A673 (cell line): Measurements from ENCODE around the gene SEMA6D. TPM values are rescaled to one million over a fixed set of nuclear protein-coding genes. Genes with fewer than 3 reads are reported as not detected.

ENCODE experiments used
- BruUV-seq: library from RNA; stranded (reverse); fragments of 400-500 nt; replicated peaks from 2 replicates; lab custom pipeline; 2021; lab: Mats Ljungman, UMichigan
- CTCF ChIA-PET: fragments of 300-600 bp; sonication (Branson Sonifier 250); formaldehyde crosslinking; loops from one replicate; lab custom pipeline; 2022; ENCODE audit warnings: antibody characterized with exemption; lab: Charles Lee
- POLR2A ChIA-PET: fragments of 300-600 bp; sonication (Branson Sonifier 250); formaldehyde crosslinking; loops from one replicate; lab custom pipeline; 2022; ENCODE audit warnings: antibody characterized with exemption; ENCODE audit not compliant: low non-redundant PET; lab: Charles Lee
- DNase-seq: peaks from one replicate; pipeline ENCODE4 v3.0.0-alpha.2; 2015; ENCODE audit warnings: low spot score
- H3K27ac ChIP-seq: fragments of 200-600 bp; sonication (generic); 2 replicates; pipeline ENCODE4 v1.5.1; 2016; ENCODE audit warnings: mixed run types, low read depth, mild to moderate bottlenecking, mixed read lengths, antibody characterized with exemption, low read length; ENCODE audit not compliant: poor library complexity, severe bottlenecking
- H3K27me3 ChIP-seq: fragments of 200-600 bp; sonication (generic); replicated peaks from 2 replicates; pipeline ENCODE4 v1.6.1; 2017; ENCODE audit warnings: mixed run types, low read depth, mild to moderate bottlenecking, mixed read lengths, antibody characterized with exemption, low read length; ENCODE audit not compliant: insufficient read depth, poor library complexity
- H3K36me3 ChIP-seq: fragments of 200-600 bp; sonication (generic); 2 replicates; pipeline ENCODE4 v1.6.1; 2016; ENCODE audit warnings: mixed run types, mild to moderate bottlenecking, mixed read lengths, antibody characterized with exemption, low read length; ENCODE audit not compliant: insufficient read depth, poor library complexity, severe bottlenecking
- H3K4me1 ChIP-seq: fragments of 200-600 bp; sonication (generic); 2 replicates; pipeline ENCODE4 v1.6.1; 2017; ENCODE audit warnings: mixed run types, mild to moderate bottlenecking, mixed read lengths, antibody characterized with exemption, low read length; ENCODE audit not compliant: insufficient read depth, poor library complexity, severe bottlenecking
- H3K4me3 ChIP-seq: fragments of 200-600 bp; sonication (generic); 2 replicates; pipeline ENCODE4 v1.5.1; 2016; ENCODE audit warnings: low read depth, mixed run types, mild to moderate bottlenecking, mixed read lengths, low read length; ENCODE audit not compliant: poor library complexity, severe bottlenecking
- H3K9me3 ChIP-seq: fragments of 200-600 bp; sonication (generic); 2 replicates; pipeline ENCODE4 v1.6.1; 2016; ENCODE audit warnings: mixed run types, low read depth, mild to moderate bottlenecking, mixed read lengths, antibody characterized with exemption, low read length; ENCODE audit not compliant: poor library complexity, severe bottlenecking
- CTCF ChIP-seq: fragments of 300-800, 200-600 bp; sonication (generic); conservative IDR thresholded peaks from 2 replicates; pipeline ENCODE4 v1.5.1; 2017; ENCODE audit warnings: low read depth, mild to moderate bottlenecking, antibody characterized with exemption, low read length, moderate library complexity, mixed read lengths
- EZH2 ChIP-seq: fragments of 200-600 bp; sonication (generic); IDR thresholded peaks from 2 replicates; pipeline ENCODE4 v1.6.1; 2017; ENCODE audit warnings: borderline replicate concordance, low read depth, mild to moderate bottlenecking, mixed read lengths, antibody characterized with exemption, low read length; ENCODE audit not compliant: poor library complexity, severe bottlenecking
- intact Hi-C: fragments of 100-400 bp; cut with micrococcal nuclease; formaldehyde crosslinking; loops from one replicate; pipeline ENCODE4 v1.10.0; 2022; ENCODE audit not compliant: unreplicated experiment
- total RNA-seq: library from RNA; stranded (reverse); gene quantifications from 2 replicates; pipeline ENCODE4 v1.2.3, GENCODE V29; 2021

The SEMA6D gene
- total RNA-seq, 1 experiment from 2014 or later, result 11.0 TPM

DNA sequence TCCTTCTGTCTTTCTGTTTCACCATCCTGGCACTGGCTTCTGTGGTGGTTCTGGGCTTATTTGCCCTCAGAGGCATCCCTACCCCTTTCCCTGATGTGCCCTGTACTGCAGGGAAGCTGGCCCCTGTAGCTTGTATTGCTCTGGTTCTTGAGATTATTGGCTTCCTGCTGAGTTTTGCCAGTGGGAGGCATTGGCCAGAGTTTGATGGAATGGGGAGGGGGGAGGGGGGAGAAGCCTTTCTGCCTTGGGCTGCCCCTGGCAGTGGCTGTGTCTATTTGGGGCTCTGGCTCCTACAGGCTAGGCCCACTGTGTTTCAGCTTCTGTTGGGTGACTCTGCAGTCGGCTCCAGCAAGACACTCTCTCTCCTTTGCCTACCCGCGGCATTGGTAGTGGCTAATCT, 41.6 kb upstream of the SEMA6D start:
- Histone ChIP-seq H3K9me3 (no peaks in the 10 kb centered on the region), H3K27me3 (no peaks in the 10 kb centered on the region), H3K27ac (no peak overlapping the region), H3K4me1 (peaks cover 12% of the 10 kb centered on the region), H3K4me3 (no peak overlapping the region), H3K36me3 (no peaks in the 10 kb centered on the region)
- POLR2A ChIA-PET, result no interaction called here
- no TSS peak for BruUV-seq
- peak; percentile 62 for DNase-seq
- intact Hi-C loops, result no loop called here
- TF ChIP-seq EZH2 (no peak), CTCF (no peak)
- CTCF ChIA-PET, result interaction anchor here (0.6 to 0.7 kb wide), 2 partner anchors 54 to 480 kb away, joined by 3 to 8 read pairs; no protein-coding TSS in a partner anchor

- no peak overlapping the region for H3K4me3 ChIP-seq
- TF ChIP-seq EZH2 (no peak), CTCF (no peak)
- H3K27ac ChIP-seq, result no peak overlapping the region
- H3K36me3 ChIP-seq, result no peaks in the 10 kb centered on the region
- intact Hi-C loops, result no loop called here
- H3K27me3 ChIP-seq, result no peaks in the 10 kb centered on the region
- no peak for DNase-seq
- ChIA-PET CTCF (no interaction called here), POLR2A (no interaction called here)
- peaks cover 10% of the 10 kb centered on the region for H3K4me1 ChIP-seq
- no peaks in the 10 kb centered on the region for H3K9me3 ChIP-seq
- BruUV-seq, result no TSS peak
Observed at GRCh38 chr15:47678040-47678439, 39.3 kb upstream of the SEMA6D start.

DNA sequence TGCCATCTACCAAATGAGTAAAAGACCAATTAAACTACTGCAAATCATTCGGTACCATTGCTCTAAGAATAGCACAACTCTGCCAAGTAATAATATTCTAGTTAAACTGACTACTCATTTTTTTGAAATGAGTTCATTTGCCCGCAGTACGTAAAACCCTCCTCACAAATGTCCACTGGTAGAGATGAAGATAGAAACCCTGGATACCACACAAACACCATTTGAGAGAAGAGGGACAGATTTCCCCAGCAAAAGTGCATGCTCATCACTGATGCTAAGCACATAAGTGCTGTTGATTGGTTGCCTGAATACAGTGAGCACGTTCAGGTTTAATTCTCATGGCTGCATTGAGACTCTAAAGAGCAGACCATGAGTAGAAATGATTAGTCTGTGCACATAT, 34.6 kb upstream of the SEMA6D start:
- Histone ChIP-seq H3K27ac (no peak overlapping the region), H3K9me3 (no peaks in the 10 kb centered on the region), H3K27me3 (no peaks in the 10 kb centered on the region), H3K36me3 (no peaks in the 10 kb centered on the region), H3K4me1 (no peaks in the 10 kb centered on the region), H3K4me3 (no peak overlapping the region)
- BruUV-seq, result no TSS peak
- POLR2A ChIA-PET, result no interaction called here
- intact Hi-C loops, result loop anchor here (10.0 kb wide), 1 partner anchor 208 kb away; no protein-coding TSS in a partner anchor
- no peak for DNase-seq
- CTCF ChIA-PET, result no interaction called here
- TF ChIP-seq CTCF (no peak), EZH2 (no peak)
